ENCODE data around the gene AP3S1.
A peak's percentile ranks its signal among the peaks of the same experiment; 100 is the strongest.

The AP3S1 gene

DNA sequence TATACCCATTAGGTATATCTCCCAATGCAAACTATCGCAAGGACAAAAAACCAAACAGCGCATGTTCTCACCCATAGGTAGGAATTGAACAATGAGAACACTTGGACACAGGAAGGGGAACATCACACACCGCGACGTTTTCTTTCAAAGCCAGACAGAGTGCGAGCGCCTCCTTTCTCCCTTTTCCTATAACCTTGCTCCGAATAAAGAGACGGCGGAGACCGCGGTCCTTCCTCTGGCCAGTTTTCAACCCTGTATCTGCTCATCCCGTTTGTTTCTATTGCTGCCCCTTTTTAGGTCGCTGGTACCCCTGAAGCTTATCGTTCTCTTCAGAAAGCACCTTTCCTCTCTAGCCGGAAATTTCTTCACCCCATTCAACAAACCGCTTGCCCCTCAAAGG, 121.8 kb downstream of the AP3S1 start:
- TF ChIP-seq, protein P1, sequence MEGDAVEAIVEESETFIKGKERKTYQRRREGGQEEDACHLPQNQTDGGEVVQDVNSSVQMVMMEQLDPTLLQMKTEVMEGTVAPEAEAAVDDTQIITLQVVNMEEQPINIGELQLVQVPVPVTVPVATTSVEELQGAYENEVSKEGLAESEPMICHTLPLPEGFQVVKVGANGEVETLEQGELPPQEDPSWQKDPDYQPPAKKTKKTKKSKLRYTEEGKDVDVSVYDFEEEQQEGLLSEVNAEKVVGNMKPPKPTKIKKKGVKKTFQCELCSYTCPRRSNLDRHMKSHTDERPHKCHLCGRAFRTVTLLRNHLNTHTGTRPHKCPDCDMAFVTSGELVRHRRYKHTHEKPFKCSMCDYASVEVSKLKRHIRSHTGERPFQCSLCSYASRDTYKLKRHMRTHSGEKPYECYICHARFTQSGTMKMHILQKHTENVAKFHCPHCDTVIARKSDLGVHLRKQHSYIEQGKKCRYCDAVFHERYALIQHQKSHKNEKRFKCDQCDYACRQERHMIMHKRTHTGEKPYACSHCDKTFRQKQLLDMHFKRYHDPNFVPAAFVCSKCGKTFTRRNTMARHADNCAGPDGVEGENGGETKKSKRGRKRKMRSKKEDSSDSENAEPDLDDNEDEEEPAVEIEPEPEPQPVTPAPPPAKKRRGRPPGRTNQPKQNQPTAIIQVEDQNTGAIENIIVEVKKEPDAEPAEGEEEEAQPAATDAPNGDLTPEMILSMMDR (IDR thresholded peaks at IDR 0.05) = no peak
- H3K9me3 ChIP-seq = no peaks in the 10 kb centered on the region
- H3K4me3 ChIP-seq (ENCODE audit: low read depth in 1 of 2, low read length in 1 of 2) = peak overlapping the region; percentile 7 to 54
- H3K4me1 ChIP-seq (ENCODE audit: control insufficient read depth in 1 of 2, insufficient read depth in 1 of 2, low read depth in 1 of 2, low read length in 1 of 2) = peaks cover 39 to 44% of the 10 kb centered on the region in 2 experiments
- no peak overlapping the region for H3K27ac ChIP-seq
- H3K36me3 ChIP-seq = no peaks in the 10 kb centered on the region
- peaks cover 97% of the 10 kb centered on the region for H3K27me3 ChIP-seq
